ENCODE data around the gene AACS.
"Not testable (repeated sequence)": the region's sequence is repeated elsewhere in the genome, so short reads cannot be mapped to it uniquely, and the experiment has no call there.

AACS gene

DNA sequence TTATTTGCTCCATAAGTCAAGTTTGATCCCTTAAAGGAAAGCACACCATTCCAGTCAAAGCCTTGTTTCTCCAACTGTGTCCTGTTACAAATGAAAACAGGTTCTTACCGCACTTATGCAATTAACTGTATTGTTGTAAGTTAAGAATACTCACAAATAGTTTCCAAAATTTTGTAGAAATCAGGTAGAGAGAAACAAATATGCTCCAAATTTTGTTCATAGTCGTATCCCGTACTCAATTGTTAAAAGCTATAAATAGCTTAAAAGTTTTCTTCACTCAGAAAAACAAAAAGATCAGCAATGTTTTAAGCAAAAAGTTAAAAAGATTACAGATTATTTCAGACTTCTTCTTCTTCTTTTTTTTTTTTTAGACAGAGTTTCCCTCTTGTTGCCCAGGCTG lies 4.0 kb upstream of the AACS start:
- Mint-ChIP-seq H3K27ac (no peak overlapping the region), H3K27me3 (ENCODE audit: low read depth, poor library complexity) (peaks cover 10% of the 10 kb centered on the region), H3K36me3 (ENCODE audit: low read depth) (peaks cover 10% of the 10 kb centered on the region), H3K4me1 (peaks cover 12% of the 10 kb centered on the region), H3K4me3 (no peak overlapping the region), H3K9me3 (peaks cover 37% of the 10 kb centered on the region)
- TF ChIP-seq, protein P1, sequence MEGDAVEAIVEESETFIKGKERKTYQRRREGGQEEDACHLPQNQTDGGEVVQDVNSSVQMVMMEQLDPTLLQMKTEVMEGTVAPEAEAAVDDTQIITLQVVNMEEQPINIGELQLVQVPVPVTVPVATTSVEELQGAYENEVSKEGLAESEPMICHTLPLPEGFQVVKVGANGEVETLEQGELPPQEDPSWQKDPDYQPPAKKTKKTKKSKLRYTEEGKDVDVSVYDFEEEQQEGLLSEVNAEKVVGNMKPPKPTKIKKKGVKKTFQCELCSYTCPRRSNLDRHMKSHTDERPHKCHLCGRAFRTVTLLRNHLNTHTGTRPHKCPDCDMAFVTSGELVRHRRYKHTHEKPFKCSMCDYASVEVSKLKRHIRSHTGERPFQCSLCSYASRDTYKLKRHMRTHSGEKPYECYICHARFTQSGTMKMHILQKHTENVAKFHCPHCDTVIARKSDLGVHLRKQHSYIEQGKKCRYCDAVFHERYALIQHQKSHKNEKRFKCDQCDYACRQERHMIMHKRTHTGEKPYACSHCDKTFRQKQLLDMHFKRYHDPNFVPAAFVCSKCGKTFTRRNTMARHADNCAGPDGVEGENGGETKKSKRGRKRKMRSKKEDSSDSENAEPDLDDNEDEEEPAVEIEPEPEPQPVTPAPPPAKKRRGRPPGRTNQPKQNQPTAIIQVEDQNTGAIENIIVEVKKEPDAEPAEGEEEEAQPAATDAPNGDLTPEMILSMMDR (IDR thresholded peaks at IDR 0.05) = no peak
- no peak for DNase-seq

DNA sequence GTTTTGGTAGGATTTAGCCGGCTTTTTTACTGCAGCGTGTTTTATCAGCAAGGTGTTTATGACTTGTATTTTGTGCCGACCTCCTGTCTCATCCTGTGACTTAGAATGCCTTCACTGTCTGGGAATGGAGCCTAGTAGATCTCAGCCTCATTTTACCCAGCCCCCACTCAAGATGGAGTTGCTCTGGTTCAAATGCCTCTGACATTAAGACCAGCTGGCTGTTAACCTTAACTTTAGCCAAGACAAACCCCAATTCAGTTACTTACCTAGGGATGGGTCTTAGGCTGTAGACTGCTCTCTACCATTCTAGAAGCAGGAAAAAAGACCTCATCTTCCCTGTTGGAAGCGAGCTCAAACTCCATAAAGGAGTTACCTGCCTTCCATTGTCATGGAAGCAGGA lies 1.7 kb upstream of the AACS start:
- not testable (repeated sequence) for H3K36me3 Mint-ChIP-seq (ENCODE audit: low read depth); H3K27me3 Mint-ChIP-seq (ENCODE audit: low read depth, poor library complexity); H3K27ac Mint-ChIP-seq; DNase-seq
- peak overlapping the region; percentile 32 for H3K4me3 Mint-ChIP-seq
- H3K9me3 Mint-ChIP-seq = peaks cover 37% of the 10 kb centered on the region
- H3K4me1 Mint-ChIP-seq = peaks cover 24% of the 10 kb centered on the region

DNA sequence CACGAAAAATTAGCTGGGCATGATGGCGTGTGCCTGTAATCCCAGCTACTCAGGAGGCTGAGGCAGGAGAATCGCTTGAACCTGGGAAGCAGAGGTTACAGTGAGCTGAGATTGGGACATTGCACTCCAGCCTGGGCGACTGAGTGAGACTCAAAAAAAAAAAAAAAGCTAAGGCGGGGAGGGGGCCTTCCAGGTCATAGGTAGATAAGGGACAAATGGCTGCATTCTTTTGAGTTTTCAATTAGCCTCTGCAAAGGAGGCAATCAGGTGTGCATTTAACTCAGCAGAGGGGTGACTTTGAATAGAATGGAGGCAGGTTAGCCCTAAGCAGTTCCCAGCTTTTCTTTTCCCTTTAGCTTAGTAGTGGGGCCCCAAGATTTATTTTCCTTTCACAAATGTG lies 743 bp upstream of the AACS start:
- H3K9me3 Mint-ChIP-seq = peaks cover 35% of the 10 kb centered on the region
- H3K4me1 Mint-ChIP-seq = peaks cover 29% of the 10 kb centered on the region
- H3K27ac Mint-ChIP-seq = no peak overlapping the region
- DNase-seq = no peak
- peaks cover 10% of the 10 kb centered on the region for H3K36me3 Mint-ChIP-seq (ENCODE audit: low read depth)
- peaks cover 10% of the 10 kb centered on the region for H3K27me3 Mint-ChIP-seq (ENCODE audit: low read depth, poor library complexity)
- H3K4me3 Mint-ChIP-seq = peak overlapping the region; percentile 86
- TF ChIP-seq, protein P1 (IDR thresholded peaks at IDR 0.05) = no peak

DNA sequence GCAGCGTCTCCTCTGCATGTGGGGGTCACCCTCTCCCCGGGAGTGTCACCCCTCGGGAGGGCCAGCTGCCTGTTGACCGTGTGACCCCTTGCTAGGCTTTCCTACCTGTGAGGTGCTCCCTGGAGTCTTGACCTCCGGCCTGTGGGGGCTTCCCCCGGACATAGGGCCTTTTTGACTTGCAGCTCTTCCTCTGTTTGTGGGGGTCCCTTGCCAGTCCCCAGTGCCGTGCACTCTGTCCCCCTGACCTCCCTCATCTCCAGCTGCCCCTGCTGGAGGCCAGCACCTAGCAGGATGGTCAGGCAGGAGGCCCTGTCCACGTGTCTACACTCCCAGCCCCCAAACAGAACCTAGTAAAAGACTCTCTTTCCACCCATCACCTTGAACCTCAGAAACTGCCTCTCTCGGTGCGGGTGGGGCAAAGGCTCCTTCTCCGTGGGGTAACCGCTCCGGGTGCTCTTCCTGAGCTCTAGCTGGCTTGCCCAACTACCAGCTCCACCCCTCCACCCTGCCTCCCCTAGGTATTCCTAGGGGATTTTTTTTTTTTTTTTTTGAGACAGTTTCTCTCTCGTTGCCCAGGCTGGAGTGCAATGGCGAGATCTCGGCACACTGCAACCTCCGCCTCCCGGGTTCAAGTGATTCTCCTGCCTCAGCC lies 810 bp downstream of the AACS start:
- H3K4me1 Mint-ChIP-seq = peaks cover 37% of the 10 kb centered on the region
- TF ChIP-seq, protein P1 (IDR thresholded peaks at IDR 0.05) = no peak
- H3K9me3 Mint-ChIP-seq = peaks cover 20% of the 10 kb centered on the region
- H3K36me3 Mint-ChIP-seq (ENCODE audit: low read depth) = peaks cover 5% of the 10 kb centered on the region
- peaks cover 10% of the 10 kb centered on the region for H3K27me3 Mint-ChIP-seq (ENCODE audit: low read depth, poor library complexity)
- DNase-seq = no peak
- peak overlapping the region; percentile 87 for H3K4me3 Mint-ChIP-seq
- no peak overlapping the region for H3K27ac Mint-ChIP-seq

DNA sequence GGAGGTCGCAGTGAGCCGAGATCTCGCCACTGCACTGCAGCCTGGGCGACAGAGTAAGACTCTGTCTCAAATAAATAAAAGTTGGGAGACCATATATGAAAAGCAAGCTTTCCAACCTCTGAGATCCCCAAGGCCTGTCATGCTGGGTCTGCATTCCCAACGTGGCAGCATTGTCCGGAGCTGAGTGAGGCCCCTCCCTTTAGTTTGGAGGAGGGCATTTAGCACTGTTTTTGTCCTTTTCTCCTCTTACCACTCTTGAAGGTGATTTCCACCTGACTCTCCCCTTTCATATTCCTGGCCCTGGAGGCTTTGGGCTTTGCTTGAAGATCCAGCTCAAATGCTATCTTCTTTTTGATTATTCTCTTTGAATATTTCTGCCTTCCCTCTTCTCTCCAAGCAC lies 3.2 kb downstream of the AACS start:
- TF ChIP-seq, protein P1 (IDR thresholded peaks at IDR 0.05) = no peak
- H3K4me3 Mint-ChIP-seq = no peak overlapping the region
- peaks cover 43% of the 10 kb centered on the region for H3K4me1 Mint-ChIP-seq
- H3K27me3 Mint-ChIP-seq (ENCODE audit: low read depth, poor library complexity) = peaks cover 7% of the 10 kb centered on the region
- H3K27ac Mint-ChIP-seq = no peak overlapping the region
- no peaks in the 10 kb centered on the region for H3K9me3 Mint-ChIP-seq
- H3K36me3 Mint-ChIP-seq (ENCODE audit: low read depth) = peaks cover 7% of the 10 kb centered on the region
- DNase-seq = no peak

DNA sequence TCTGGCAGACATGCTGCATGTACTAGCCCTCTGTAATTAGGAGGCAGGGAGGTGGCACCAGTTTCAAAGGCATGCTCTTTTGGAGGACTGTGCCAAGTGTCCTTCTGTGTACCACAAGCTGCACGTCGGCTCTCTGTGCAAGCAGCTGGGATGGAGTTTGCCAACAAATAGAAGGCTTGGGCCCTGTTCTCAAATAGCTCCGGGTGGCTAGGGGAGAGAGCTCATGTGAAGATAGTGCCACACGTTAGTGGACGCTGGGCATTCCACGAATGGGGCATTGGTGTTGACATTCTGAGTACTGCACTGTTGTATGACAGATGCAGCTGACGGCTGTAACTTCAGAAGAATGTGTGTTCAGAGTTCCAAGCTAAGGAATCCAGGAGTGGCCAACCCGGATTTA lies 4.4 kb downstream of the AACS start:
- Mint-ChIP-seq H3K27ac (no peak overlapping the region), H3K27me3 (ENCODE audit: low read depth, poor library complexity) (peaks cover 2% of the 10 kb centered on the region), H3K4me3 (peak overlapping the region; percentile 28), H3K9me3 (no peaks in the 10 kb centered on the region), H3K4me1 (peaks cover 41% of the 10 kb centered on the region), H3K36me3 (ENCODE audit: low read depth) (peaks cover 15% of the 10 kb centered on the region)
- TF ChIP-seq, protein P1 (IDR thresholded peaks at IDR 0.05) = no peak
- no peak for DNase-seq

Data from nephron progenitor cell (in vitro differentiated cells).